ENCODE results near the gene MYO15A. TPM values are rescaled to one million over a fixed set of nuclear protein-coding genes. Genes with fewer than 3 reads are reported as not detected.

Gene MYO15A
- total and polyA plus RNA-seq, 5 experiments from 2014 or later: 0.13 to 2.0 (median 0.46) TPM

GRCh38 chr17:18087610-18088491 is 20.7 kb upstream of the MYO15A start, which contains the start of gene DRG2:
Gene DRG2 (plus strand): TSS chr17:18087948. CDS start chr17:18088024, 76 bp downstream.
- ATAC-seq (peak; percentile 92 to 93), DNase-seq (peak; percentile 73 to 95 (median 88))
- Mint-ChIP-seq H3K9me3 (no peaks in the 10 kb centered on the region), H3K27me3 (no peaks in the 10 kb centered on the region), H3K36me3 (peaks cover 0 to 11% (median 2%) of the 10 kb centered on the region in 3 donors), H3K4me1 (peaks cover 15 to 38% (median 27%) of the 10 kb centered on the region in 4 donors), H3K4me3 (peak within 1 kb of the TSS; percentile 98 to 100 (median 99)), H3K27ac (peak within 1 kb of the TSS; percentile 98 to 100 (median 99))
- POLR2A ChIA-PET: interaction anchor here (0.5 to 2.2 kb wide), 7 partner anchors 12 to 1047 kb away, joined by 3 to 10 read pairs (median 3); partner anchors contain the start of genes SHMT1, SMCR8 and TOP3A

- Mint-ChIP-seq H3K4me3 (peak overlapping the region in 9 of 10 donors; percentile 6 to 100 (median 71)), H3K27ac (peak overlapping the region; percentile 48 to 100 (median 99)), H3K36me3 (peaks cover 6 to 28% (median 8%) of the 10 kb centered on the region in 3 donors), H3K4me1 (peaks cover 18 to 44% (median 27%) of the 10 kb centered on the region in 4 donors), H3K27me3 (no peaks in the 10 kb centered on the region), H3K9me3 (no peaks in the 10 kb centered on the region)
- POLR2A ChIA-PET: no interaction called here
- ATAC-seq (no peak), DNase-seq (no peak)
Measured at GRCh38 chr17:18089613-18090012, 18.9 kb upstream of the MYO15A start.

GRCh38 chr17:18093616-18094408 is 14.7 kb upstream of the MYO15A start:
- POLR2A ChIA-PET: no interaction called here
- ATAC-seq (no peak), DNase-seq (no peak)
- Mint-ChIP-seq H3K9me3 (no peaks in the 10 kb centered on the region), H3K4me3 (no peak overlapping the region), H3K36me3 (peaks cover 6 to 54% (median 8%) of the 10 kb centered on the region in 3 donors), H3K4me1 (peaks cover 10 to 34% (median 12%) of the 10 kb centered on the region in 4 donors), H3K27ac (peak overlapping the region in 4 of 10 donors; percentile 1 to 44 (median 18)), H3K27me3 (no peaks in the 10 kb centered on the region)

GRCh38 chr17:18094409-18094807 is 14.1 kb upstream of the MYO15A start:
- no peak for ATAC-seq
- no peaks in the 10 kb centered on the region for H3K27me3 Mint-ChIP-seq
- H3K4me1 Mint-ChIP-seq: peaks cover 5 to 28% (median 9%) of the 10 kb centered on the region in 4 donors
- no peak overlapping the region for H3K4me3 Mint-ChIP-seq
- H3K27ac Mint-ChIP-seq: peak overlapping the region in 1 of 10 donors; percentile 44
- DNase-seq: no peak
- POLR2A ChIA-PET: no interaction called here
- no peaks in the 10 kb centered on the region for H3K9me3 Mint-ChIP-seq
- H3K36me3 Mint-ChIP-seq: peaks cover 6 to 60% (median 8%) of the 10 kb centered on the region in 3 donors

- ATAC-seq (no peak), DNase-seq (no peak)
- Mint-ChIP-seq H3K36me3 (peaks cover 0 to 45% (median 0%) of the 10 kb centered on the region in 3 donors), H3K27ac (peak overlapping the region in 1 of 10 donors; percentile 79), H3K27me3 (no peaks in the 10 kb centered on the region), H3K4me3 (no peak overlapping the region), H3K9me3 (no peaks in the 10 kb centered on the region), H3K4me1 (peaks cover 0 to 21% (median 7%) of the 10 kb centered on the region in 4 donors)
- POLR2A ChIA-PET: interaction anchor here (1.3 kb wide), 1 partner anchor 11 kb away, joined by 3 read pairs; no protein-coding TSS in a partner anchor
Measured at GRCh38 chr17:18099516-18099915, 9.0 kb upstream of the MYO15A start.

GRCh38 chr17:18100616-18101015 is 7.9 kb upstream of the MYO15A start:
- H3K9me3 Mint-ChIP-seq: no peaks in the 10 kb centered on the region
- H3K4me3 Mint-ChIP-seq: no peak overlapping the region
- no peaks in the 10 kb centered on the region for H3K27me3 Mint-ChIP-seq
- H3K36me3 Mint-ChIP-seq: peaks cover 0 to 37% (median 0%) of the 10 kb centered on the region in 3 donors
- H3K27ac Mint-ChIP-seq: peak overlapping the region in 1 of 10 donors; percentile 1
- DNase-seq: no peak
- peaks cover 0 to 20% (median 6%) of the 10 kb centered on the region in 4 donors for H3K4me1 Mint-ChIP-seq
- POLR2A ChIA-PET: no interaction called here
- no peak for ATAC-seq

- Mint-ChIP-seq H3K4me1 (peaks cover 0 to 11% (median 5%) of the 10 kb centered on the region in 4 donors), H3K9me3 (no peaks in the 10 kb centered on the region), H3K27ac (peak overlapping the region in 5 of 10 donors; percentile 53 to 69 (median 62)), H3K27me3 (no peaks in the 10 kb centered on the region), H3K4me3 (no peak overlapping the region), H3K36me3 (peaks cover 0 to 30% (median 0%) of the 10 kb centered on the region in 3 donors)
- DNase-seq (no peak), ATAC-seq (no peak)
- POLR2A ChIA-PET: no interaction called here
Measured at GRCh38 chr17:18101828-18102227, 6.7 kb upstream of the MYO15A start.

- Mint-ChIP-seq H3K4me1 (peaks cover 0 to 11% (median 5%) of the 10 kb centered on the region in 4 donors), H3K27ac (peak overlapping the region in 3 of 10 donors; percentile 53 to 79 (median 63)), H3K36me3 (peaks cover 0 to 29% (median 0%) of the 10 kb centered on the region in 3 donors), H3K27me3 (no peaks in the 10 kb centered on the region), H3K4me3 (no peak overlapping the region), H3K9me3 (no peaks in the 10 kb centered on the region)
- POLR2A ChIA-PET: no interaction called here
- DNase-seq (no peak), ATAC-seq (no peak)
Measured at GRCh38 chr17:18102640-18103039, 5.9 kb upstream of the MYO15A start.

GRCh38 chr17:18105027-18105426 is 3.5 kb upstream of the MYO15A start:
- Mint-ChIP-seq H3K27me3 (no peaks in the 10 kb centered on the region), H3K9me3 (no peaks in the 10 kb centered on the region), H3K4me1 (peaks cover 0 to 11% (median 5%) of the 10 kb centered on the region in 4 donors), H3K36me3 (peaks cover 0 to 17% (median 0%) of the 10 kb centered on the region in 3 donors), H3K27ac (peak overlapping the region in 2 of 10 donors; percentile 47 to 48), H3K4me3 (no peak overlapping the region)
- ATAC-seq (no peak), DNase-seq (no peak)
- POLR2A ChIA-PET: no interaction called here

GRCh38 chr17:18105595-18105994 is 3.0 kb upstream of the MYO15A start:
- Mint-ChIP-seq H3K36me3 (peaks cover 0 to 12% (median 0%) of the 10 kb centered on the region in 3 donors), H3K27ac (no peak overlapping the region), H3K4me1 (peaks cover 0 to 11% (median 5%) of the 10 kb centered on the region in 4 donors), H3K27me3 (no peaks in the 10 kb centered on the region), H3K9me3 (no peaks in the 10 kb centered on the region), H3K4me3 (no peak overlapping the region)
- no peak for DNase-seq
- POLR2A ChIA-PET: no interaction called here
- ATAC-seq: no peak

GRCh38 chr17:18106211-18106610 is 2.3 kb upstream of the MYO15A start:
- no peaks in the 10 kb centered on the region for H3K27me3 Mint-ChIP-seq
- no peak overlapping the region for H3K4me3 Mint-ChIP-seq
- POLR2A ChIA-PET: interaction anchor here (0.7 kb wide), 1 partner anchor 154 kb away, joined by 5 read pairs; the partner anchor contains the start of gene MIEF2
- H3K36me3 Mint-ChIP-seq: peaks cover 0 to 11% (median 0%) of the 10 kb centered on the region in 3 donors
- no peaks in the 10 kb centered on the region for H3K9me3 Mint-ChIP-seq
- H3K4me1 Mint-ChIP-seq: peaks cover 0 to 11% (median 5%) of the 10 kb centered on the region in 4 donors
- ATAC-seq: no peak
- no peak for DNase-seq
- peak overlapping the region in 2 of 10 donors; percentile 10 to 20 for H3K27ac Mint-ChIP-seq

GRCh38 chr17:18107061-18107790 is 1.3 kb upstream of the MYO15A start:
- POLR2A ChIA-PET: interaction anchor here (0.7 kb wide), 1 partner anchor 153 kb away, joined by 5 read pairs; the partner anchor contains the start of gene MIEF2
- no peak for ATAC-seq
- Mint-ChIP-seq H3K9me3 (no peaks in the 10 kb centered on the region), H3K36me3 (peaks cover 0 to 11% (median 0%) of the 10 kb centered on the region in 3 donors), H3K27ac (peak overlapping the region in 2 of 10 donors; percentile 6 to 51), H3K4me3 (no peak overlapping the region), H3K27me3 (no peaks in the 10 kb centered on the region), H3K4me1 (peaks cover 0 to 9% (median 4%) of the 10 kb centered on the region in 4 donors)
- no peak for DNase-seq

Measured in naive thymus-derived CD8-positive, alpha-beta T cell (primary cell).